ENCODE results near the gene ALCAM.

ALCAM gene

DNA sequence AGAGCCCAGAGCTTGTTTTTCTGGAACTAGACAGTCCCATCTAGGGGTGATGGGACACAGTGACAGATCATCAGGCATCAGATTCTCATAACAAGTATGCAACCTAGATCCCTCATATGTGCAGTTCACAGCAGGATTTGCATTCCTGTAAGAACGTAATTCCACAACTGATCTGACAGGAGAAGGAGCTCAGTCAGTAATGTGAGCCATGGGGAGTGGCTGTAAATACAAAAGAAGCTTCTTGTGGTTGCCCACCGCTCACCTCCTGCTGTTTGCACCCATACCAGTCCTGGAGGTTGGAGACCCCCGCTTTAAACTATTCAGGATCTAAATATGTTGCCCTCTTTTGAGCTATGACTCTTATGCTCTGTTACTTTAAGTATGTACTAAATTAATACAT is 167.3 kb downstream of the ALCAM start:
- no peak for DNase-seq

DNA sequence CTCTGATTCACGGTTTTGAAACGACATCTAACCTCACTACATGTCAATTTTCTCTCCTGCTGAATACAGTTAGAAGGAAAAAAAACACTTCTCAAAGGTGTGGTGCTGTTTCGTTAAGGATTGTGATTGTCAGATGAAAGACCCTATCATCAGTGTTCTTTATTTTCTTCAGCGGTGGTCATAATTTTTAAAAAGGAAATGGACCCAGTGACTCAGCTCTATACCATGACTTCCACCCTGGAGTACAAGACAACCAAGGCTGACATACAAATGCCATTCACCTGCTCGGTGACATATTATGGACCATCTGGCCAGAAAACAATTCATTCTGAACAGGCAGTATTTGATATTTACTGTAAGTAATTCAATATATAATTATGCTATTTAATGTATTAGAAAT is 167.8 kb downstream of the ALCAM start:
- DNase-seq = no peak

DNA sequence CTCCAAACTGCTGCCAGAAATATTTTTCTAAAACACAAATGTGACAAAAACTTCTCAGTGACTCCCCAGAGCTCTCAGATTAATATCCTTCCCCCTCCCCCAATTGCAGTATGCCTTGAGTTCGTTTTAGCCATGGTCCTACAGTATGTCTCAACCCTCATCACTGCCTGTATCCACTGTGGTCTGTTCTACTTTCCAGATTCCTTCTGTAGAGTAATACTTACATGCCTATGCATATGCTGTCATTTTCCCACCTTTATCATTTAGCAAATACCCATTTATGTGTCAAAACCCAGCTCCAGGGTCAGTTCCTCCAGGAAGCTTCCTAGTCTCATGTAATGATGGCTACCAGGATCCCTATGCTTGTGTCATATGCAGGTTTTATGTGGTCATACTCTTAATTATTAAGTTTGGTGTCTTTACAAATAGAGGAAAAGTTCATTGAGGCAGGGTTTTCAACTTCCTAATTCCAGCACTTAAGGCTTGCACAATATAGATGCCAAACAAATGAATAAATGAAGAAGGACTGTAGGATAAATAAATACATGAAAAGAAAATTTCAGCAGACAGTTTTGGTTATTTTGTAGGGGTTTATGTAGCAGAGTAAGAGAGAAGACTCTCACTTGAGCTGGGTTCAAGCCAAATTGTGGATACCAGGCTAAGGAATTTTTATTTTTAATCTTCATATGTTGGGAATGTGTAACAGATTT is 170.8 kb downstream of the ALCAM start:
- no peak for DNase-seq

DNA sequence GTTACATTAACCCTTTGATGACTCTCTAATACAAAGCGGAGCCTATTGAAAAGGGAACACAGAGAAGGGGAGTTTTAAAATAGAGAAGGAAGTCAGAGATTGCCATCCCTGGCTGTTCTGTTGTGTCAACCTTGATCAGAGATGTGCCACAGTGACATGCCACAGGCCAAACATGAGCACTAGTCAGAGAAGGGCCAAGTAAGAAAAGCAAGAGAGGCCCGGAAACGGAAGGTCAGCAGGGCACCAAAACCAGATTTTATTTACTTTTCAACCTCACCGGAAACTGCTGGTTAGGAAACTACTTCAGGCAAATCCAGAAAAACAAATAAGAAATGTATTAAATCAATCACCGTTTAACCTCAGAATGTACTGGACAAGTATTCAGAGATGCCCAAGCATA is 171.8 kb downstream of the ALCAM start:
- no peak for DNase-seq

DNA sequence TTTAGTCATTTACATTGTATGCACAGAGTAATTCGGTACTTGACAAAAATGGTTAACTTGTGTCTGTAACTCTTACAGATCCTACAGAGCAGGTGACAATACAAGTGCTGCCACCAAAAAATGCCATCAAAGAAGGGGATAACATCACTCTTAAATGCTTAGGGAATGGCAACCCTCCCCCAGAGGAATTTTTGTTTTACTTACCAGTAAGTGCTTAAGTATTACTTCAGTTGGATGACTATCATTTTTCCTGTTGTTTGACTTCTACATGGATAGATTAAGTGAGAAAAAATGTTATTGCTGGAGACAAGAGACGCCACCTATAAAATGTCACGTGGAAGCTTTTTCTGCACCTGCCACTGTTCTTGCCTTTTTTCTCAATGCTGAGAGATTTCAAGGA is 173.2 kb downstream of the ALCAM start:
- DNase-seq = no peak

DNA sequence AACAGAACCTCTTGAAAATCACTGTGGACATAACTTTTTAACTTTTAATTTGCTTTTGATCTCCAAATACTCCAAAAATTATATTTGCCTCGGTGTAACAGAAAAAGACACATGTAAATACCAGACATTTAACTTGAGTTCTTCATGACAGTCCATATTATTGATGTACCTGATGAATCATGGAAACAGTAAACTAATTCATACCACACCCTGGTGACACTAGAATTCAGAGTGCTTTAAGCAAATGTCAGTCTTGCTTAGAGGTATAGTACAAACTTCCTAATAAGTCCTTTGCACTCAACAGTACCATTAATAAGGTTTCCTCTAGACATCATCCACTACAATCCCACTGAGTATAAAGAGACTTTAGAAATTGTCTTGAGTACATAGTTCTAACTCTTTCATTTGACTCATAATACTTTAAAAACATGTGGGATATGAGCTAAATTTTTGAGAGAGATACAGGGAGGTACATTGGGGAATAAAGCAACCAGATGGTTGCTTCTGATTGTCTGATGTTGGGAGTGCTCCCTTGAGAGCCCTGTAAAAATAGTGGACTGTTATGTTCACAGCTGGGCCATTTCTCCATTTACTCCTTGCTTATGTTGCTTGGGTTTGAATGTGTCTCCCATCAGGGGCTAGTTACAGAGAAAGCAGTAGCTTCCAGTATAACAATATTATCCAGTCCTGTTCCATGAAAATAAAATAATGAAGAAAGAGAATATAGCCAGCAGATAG is 175.7 kb downstream of the ALCAM start:
- no peak for DNase-seq

DNA sequence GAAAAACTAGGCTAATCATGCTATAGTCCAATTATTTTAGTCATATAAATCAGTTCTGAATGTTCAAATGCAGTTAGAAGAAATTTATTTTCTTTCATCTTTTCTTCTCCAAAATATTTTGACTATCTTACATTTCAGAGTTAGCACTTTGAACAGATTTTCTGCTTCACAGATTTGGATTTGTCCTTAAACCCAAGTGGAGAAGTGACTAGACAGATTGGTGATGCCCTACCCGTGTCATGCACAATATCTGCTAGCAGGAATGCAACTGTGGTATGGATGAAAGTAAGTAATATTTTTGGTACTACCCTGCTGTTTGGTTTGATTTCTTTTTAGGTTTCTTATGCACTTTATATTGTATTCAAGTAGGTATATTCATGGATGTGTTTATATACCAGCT is 178.3 kb downstream of the ALCAM start:
- no peak for DNase-seq

DNA sequence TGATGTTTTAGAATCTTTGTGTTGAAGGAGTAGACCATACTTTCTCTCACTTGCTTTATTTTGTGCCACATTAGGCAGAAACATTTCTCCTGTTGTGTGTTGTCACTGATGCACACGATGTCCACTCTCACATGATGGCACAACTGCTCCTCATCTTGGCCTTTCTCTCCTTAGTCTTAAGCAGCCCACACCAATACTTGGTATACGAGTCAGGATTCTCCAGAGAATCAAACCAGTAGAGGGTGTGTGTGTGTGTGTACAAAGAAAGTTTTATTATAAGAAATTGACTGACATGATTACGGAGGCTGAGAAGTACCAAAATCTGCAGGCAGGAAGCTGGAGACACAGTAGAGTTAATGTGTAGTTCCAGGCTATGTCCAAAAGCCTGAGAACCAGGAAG is 187.1 kb downstream of the ALCAM start:
- DNase-seq = no peak

DNA sequence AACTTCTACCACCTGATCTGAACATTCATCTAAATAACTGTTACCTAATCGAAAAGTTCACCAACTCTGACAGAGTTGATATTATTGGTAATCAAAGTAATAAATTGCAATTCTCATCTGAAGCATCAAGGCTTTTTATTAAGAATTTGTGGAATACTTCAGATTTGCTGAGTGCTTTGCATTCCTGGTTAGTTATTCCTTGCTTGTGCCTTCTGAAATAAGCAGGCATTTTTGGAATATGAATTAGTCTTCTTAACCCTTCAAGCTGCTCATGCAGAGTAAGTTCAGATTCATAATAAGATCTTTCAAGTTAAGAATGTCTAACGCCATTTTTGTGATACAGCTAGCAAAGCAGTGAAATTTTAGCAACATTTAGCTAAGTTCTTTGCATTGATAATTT is 188.5 kb downstream of the ALCAM start:
- no peak for DNase-seq

DNA sequence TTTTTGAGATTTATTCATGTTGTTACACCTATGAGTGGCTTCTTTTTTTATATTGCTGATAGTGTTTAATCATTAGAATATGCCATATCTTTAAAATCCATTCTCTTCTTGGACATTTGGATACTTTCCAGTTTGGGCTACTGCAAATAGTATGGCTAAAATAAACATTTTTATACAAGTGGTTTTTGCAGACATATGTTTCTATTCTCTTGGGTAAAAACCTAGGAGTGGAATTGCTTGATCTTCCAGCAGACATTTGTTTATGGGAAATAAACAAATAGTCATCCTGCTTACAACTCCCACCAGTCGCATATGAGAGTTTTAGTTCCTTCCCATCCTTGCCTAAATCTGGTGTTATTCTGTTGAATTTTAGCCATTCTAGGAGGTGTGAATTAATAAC is 193.1 kb downstream of the ALCAM start:
- DNase-seq = no peak

DNA sequence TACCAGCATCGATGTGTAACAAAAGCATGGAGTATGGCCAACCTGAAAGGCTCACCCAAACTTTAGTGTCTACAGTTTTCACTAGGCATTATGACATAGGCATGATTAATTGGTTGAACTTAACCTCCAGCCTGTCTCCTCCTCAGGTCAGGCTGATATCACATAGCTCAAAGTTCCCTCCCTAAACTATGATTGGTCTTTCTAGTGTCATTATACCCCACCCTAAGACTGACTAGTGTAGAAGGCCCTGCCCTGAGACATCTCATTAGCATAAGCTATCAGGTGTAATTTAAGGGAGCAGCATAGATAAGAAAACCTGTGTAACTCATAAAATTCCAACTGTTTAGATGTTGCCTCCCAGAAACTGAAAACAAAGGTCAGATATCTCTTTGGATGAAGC is 195.2 kb downstream of the ALCAM start:
- no peak for DNase-seq

DNA sequence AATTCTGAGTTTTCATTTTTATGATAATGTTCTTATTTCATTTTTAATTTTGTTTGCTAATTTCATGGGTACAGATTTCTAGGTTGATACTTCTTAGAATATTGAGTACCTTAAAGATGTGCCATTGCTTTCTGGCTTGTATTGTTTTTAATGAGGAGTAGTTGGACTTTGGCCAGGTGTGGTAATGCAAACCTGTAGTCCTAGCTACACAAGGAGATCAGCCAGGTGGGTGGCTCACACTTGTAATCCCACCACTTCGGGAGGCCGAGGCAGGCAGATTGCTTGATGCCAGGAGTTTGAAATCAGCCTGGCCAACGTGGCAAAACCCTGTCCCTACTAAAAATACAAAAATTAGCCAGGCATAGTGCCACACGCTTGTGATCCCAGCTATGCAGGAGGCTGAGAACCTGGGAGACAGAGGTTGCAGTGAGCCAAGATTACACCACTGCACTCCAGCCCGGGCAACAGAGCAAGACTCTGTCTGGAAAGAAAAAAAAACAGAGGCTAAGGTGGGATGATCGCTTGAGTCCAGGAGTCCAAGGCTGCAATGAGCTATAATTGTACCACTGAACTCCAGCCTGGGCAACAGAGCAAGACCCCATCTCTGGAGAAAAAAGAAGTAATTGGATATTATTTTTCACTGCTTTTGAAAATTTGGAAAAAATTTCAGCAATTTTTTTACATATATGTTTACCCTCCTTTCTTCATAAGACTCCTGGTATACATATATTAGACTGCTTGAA is 198.0 kb downstream of the ALCAM start:
- DNase-seq = no peak

DNA sequence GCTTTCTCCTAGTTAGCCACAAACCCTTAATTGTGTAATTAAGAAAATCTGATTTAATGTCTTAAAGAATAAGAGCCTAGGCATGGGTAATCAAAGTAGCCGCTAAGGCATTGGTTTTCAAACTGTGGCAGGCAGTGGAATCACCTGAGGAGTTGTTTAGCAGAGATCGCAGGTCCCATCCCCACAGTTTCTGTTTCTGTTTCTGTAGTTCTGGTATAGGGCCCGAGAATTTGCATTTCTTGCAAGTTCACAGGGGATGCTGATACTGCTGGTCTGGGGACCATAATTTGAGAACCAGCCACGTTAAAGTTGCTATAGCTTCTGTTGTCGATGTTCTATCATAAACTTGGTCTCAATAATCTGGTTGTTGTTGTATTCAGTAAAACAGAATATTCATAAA is 204.3 kb downstream of the ALCAM start:
- no peak for DNase-seq

DNA sequence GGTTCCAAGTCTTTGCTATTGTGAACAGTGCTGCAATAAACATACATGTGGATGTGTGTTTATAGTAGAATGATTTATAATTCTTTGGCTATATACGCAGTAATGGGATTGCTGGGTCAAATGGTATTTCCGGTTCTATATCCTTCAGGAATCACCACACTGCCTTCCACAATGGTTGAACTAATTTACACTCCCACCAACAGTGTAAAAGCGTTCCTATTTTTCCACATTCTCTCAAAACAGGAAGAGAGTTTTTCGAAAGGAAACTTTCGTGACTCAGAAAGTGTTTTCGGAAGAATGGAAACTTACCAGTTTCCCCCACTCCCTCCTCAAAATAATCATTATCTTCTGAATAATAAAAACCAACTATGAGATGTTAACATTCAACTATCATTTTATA is 205.8 kb downstream of the ALCAM start:
- DNase-seq = no peak

DNA sequence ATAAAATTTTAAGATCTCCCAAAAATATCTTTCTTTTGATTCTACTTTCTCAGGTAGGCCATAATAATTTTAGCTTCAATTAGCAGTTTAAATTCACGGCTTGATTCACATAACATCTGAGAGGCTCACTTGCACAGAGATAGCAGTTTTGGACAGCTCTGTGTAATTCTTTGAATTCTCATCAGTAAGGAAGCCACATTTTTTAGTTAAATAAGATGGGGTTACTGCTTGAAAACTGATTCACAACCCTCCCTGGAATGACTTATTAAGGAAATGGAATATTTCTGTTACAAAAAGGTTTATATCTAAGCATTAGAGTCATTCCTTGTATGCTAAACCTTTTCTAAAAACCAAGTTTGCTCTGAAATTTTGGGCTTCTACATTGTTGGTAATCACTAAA is 212.7 kb downstream of the ALCAM start:
- no peak for DNase-seq

DNA sequence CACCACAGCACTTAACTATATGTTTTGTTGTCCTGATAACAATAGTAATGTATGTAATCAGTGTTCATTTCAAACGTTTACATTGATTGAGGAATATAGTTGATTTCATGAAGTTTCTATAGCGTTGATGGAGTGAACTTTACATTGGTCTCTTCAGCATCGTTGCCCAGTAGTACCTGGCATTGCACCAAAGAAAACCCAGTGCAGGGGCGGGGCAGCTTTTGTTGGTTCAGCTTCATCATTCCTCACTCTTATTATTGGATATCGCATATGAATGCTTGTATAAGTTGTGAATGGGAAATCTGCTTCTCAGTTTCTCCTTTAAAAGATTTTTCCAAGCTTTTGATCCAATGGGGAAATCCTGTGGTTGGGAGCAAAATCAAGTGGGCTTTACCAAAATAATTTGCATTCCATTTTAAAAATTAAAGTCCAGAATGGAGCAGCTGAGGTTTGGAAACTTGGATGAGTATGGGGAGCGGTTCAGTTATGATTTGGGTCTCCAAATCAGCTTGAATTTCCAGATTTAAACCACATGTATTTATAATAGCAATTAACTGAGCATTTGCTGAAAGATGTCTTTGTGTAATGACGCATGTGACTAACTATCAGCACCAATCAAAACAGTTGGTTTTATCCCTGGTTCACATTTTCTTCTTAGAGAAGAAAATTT is 213.7 kb downstream of the ALCAM start:
- no peak for DNase-seq

DNA sequence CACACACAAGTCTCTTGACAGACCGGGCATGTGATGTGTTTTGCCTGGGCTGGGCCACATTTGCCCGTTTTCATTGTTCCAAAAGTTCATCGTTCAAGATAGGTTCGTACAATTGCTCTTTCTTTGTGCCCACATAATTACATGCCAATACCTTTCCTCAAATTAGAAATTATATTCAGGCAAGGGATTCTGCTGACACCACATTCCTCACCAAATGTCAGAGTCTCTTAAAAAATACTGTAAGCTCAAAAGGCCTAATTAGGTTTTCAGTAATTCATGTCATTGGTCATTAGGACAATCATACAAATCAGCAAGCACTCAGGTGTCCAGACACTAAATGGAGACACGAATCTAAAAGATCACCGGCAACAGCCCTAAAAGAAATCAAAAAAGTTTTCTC is 215.3 kb downstream of the ALCAM start:
- DNase-seq = no peak

DNA sequence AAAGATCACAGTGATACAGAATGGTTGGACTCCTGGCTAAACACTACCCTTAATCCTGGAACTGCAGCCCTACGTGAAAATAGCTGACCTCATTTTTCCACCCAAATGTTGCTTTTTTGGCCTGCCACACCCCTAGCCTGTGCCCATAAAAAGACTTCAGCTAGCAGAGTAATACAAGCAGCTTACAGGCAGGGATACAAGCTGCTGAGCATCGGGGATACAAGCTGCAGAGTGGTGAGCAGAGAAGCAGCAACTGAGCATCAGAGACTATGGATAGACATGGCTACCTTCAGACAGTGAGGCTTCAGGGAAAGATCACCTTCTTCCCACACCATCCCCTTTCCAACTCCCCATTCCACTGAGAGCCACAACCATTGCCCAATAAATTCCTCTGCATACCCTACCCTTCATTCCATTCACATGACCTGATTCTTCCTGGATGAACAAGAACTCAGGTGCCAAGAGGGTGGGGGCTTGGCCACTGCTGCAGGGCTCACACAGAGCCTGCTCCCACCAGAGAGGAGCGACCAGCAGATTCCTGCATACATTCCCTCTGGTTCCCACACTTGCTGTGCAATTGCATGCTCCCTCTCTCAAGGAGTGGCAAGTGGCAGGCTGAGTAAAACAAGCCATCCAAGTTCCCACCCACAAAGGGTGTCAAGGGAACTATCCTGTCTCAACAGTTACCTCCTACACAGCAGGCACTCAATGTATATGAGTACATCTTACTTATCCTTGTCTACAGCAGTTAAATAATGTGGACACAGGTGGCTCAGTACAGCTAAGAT is 217.5 kb downstream of the ALCAM start:
- no peak for DNase-seq

DNA sequence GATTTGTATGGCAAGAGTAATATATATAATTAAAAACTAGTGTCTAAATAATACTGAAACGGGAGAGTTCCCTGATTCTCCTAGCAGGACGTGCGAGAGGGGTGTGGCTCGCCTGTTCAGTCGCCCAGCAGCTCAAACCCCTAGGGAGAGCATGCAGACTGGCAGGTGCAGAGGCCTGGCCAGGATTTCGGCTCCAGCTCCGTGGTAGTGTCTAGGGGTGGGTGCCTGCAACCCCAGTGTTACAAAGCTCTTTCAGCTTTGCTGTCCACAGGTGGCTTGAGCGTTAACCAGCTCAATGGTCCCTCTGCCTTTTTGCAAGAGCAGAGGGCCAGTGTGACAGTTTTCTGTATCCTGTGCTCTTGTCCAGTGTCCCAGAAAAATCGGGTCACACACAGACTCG is 226.6 kb downstream of the ALCAM start:
- DNase-seq = no peak

DNA sequence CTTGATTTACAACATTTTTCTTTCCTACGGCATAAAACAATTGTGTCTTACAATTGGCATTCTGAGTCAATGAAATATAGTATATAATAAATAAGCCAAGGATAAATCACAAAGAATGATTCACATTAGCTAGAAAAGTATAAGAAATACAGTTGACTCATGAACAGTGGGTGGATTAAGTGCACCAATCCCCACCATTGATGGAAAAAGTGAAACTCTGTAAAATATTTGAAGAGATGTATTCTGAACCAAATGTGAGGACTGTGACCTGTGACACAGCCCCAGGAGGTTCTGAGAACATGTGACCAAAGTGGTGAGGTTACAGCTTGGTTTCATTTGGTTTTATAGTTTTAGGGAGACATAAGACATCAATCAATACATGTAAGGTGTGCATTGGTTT is 227.5 kb downstream of the ALCAM start:
- no peak for DNase-seq

DNA sequence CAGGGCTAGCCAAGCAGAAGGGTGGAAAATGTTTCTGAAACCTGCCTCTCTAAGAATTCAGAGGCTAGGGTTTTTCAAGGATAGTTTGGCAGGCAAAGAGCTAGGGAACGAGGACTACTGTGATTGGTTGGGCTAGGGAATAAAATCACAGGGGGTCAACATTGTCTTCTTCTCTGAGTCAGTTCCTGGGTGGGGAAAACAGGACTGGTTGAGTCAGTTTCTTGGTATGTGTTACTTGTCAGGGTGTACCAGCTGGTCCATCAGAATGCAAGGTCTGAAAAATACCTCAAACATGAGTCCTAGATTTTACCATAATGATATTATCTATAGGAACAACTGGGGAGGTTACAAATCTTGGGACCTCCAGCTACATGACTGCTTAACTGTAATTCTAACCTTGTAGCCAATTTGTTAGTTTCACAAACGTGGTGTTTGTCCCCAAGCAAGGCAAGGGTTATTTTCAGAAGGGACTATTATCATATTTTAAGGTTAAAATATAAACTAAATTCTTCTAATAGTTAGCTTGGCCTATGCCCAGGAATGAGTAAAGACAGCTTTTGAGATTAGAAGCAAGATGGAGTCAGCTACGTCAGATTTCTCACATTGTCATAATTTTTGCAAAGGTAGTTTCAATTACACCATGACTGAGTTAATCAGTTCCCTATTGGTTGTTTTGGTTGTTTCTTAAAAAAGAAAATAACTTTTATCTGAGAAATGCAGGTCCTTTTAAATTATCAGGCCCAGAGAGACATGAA is 231.5 kb downstream of the ALCAM start:
- no peak for DNase-seq

DNA sequence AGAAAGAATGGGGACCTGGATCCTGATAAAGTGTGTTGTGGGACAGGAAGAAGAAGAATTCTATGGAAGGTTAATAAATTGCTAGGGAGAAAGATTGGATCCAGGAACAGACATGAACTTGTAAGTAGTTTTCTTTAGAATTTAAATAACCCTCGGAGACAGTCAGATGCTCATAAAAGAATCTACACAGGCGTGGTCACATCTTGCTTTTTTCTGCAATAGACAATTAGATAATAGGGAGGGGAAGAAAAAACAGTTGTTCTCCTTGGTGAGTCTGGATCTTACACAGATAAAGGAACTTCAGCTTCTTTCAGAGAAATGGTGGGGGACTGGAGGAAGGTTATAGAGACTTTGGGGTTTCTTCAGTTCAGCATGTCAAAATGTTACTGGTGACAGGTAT is 232.6 kb downstream of the ALCAM start:
- DNase-seq = no peak
